HCT116 (cell line): Measurements from ENCODE around the gene CHL1. TPM values are rescaled to one million over a fixed set of nuclear protein-coding genes. Genes with fewer than 3 reads are reported as not detected.

Source experiments
- ATAC-seq: fragments of 200-7000 bp; cut with Tn5 transposase; 2 replicates; pipeline ENCODE4 v1.9.1; 2020; ENCODE audit warnings: mild to moderate bottlenecking, moderate library complexity
- BruUV-seq: library from RNA; stranded (reverse); fragments of 400-500 nt; replicated peaks from 2 replicates; lab custom pipeline; 2021; lab: Mats Ljungman, UMichigan
- CTCF ChIA-PET: fragments of 300-600 bp; sonication (Branson Sonifier 250); formaldehyde crosslinking; loops from one replicate; lab custom pipeline; 2021; ENCODE audit warnings: antibody characterized with exemption; lab: Charles Lee
- POLR2A ChIA-PET: fragments of 300-600, 350-600 bp; sonication (Branson Sonifier 250); formaldehyde crosslinking; loops from one replicate; lab custom pipeline; 2021; ENCODE audit warnings: antibody characterized with exemption; lab: Charles Lee
- RAD21 ChIA-PET, 2 experiments: fragments of 300-600 bp; sonication (Branson Sonifier 250); formaldehyde crosslinking; loops; one replicate each; lab custom pipeline; 2023; ENCODE audit warnings: low total read pairs in 2 of 2; ENCODE audit not compliant: uncharacterized antibody in 2 of 2, unreplicated experiment in 2 of 2, low non-redundant PET in 1 of 2; lab: Charles Lee
- DNase-seq: peaks from one replicate; pipeline ENCODE4 v3.0.0-alpha.2; 2010; ENCODE audit warnings: low read depth, low spot score
- H2AFZ ChIP-seq: fragments of 200-600 bp; shearing (Covaris generic), sonication (generic); 2 replicates; pipeline ENCODE4 v1.6.1; 2017; ENCODE audit warnings: low read depth, mixed run types, mixed read lengths, antibody characterized with exemption, low read length; ENCODE audit not compliant: poor library complexity, severe bottlenecking
- H3K27ac ChIP-seq: 2 replicates; pipeline ENCODE4 v1.5.1; 2012; ENCODE audit warnings: low read depth, low read length
- H3K27me3 ChIP-seq: fragments of 200-600 bp; sonication (generic); 2 replicates; pipeline ENCODE4 v1.6.1; 2016; ENCODE audit warnings: mixed run types, low read length, mixed read lengths; ENCODE audit not compliant: insufficient read depth
- H3K36me3 ChIP-seq, 2 experiments: fragments of 200-500 bp in 1 of 2; fragments of 200-600 bp in 1 of 2; sonication (Bioruptor generic) in 1 of 2; sonication (generic) in 1 of 2; 2 replicates each; pipeline versions ENCODE4 v1.5.1 to v1.6.1; 2014 to 2016; ENCODE audit warnings: low read length in 2 of 2, inconsistent platforms in 1 of 2, mixed read lengths in 1 of 2, mixed run types in 1 of 2; ENCODE audit not compliant: insufficient read depth in 2 of 2, control insufficient read depth in 1 of 2
- H3K4me1 ChIP-seq, 2 experiments: fragments of 200-600 bp in 1 of 2; sonication (generic) in 1 of 2; 2 replicates each; pipeline versions ENCODE4 v1.5.1 to v1.6.1; 2012 to 2017; ENCODE audit warnings: low read length in 2 of 2, inconsistent platforms in 1 of 2, mild to moderate bottlenecking in 1 of 2, mixed read lengths in 1 of 2, mixed run types in 1 of 2, moderate library complexity in 1 of 2; ENCODE audit not compliant: insufficient read depth in 2 of 2, control insufficient read depth in 1 of 2
- H3K4me2 ChIP-seq: fragments of 200-600 bp; sonication (generic); 2 replicates; pipeline ENCODE4 v1.6.1; 2017; ENCODE audit warnings: mixed run types, low read length, mixed read lengths
- H3K4me3 ChIP-seq, 2 experiments: fragments of 200-600 bp in 1 of 2; sonication (generic) in 1 of 2; replicated peaks in 1 of 2; 2 replicates each; pipeline ENCODE4 v1.5.1; 2011 to 2016; ENCODE audit warnings: low read length in 2 of 2, control low read depth in 1 of 2, low read depth in 1 of 2, mild to moderate bottlenecking in 1 of 2, mixed read lengths in 1 of 2, mixed run types in 1 of 2
- H3K79me2 ChIP-seq: fragments of 200-600 bp; sonication (generic); 2 replicates; pipeline ENCODE4 v1.6.1; 2017; ENCODE audit warnings: mild to moderate bottlenecking, mixed run types, low read length, moderate library complexity, mixed read lengths; ENCODE audit not compliant: insufficient read depth
- H3K9ac ChIP-seq: fragments of 200-600 bp; sonication (generic); 2 replicates; pipeline ENCODE4 v1.6.1; 2016; ENCODE audit warnings: low read length, mixed read lengths
- H3K9me2 ChIP-seq: fragments of 200-600 bp; sonication (generic), shearing (Covaris generic); 2 replicates; pipeline ENCODE4 v1.6.1; 2017; ENCODE audit warnings: mixed run types, mild to moderate bottlenecking, moderate library complexity; ENCODE audit not compliant: insufficient read depth
- H3K9me3 ChIP-seq, 2 experiments: fragments of 200-500 bp in 1 of 2; fragments of 200-600 bp in 1 of 2; sonication (Bioruptor generic) in 1 of 2; sonication (generic) in 1 of 2; 2 replicates each; pipeline ENCODE4 v1.6.1; 2014 to 2017; ENCODE audit warnings: low read length in 2 of 2, mixed read lengths in 2 of 2, inconsistent platforms in 1 of 2, low read depth in 1 of 2, mild to moderate bottlenecking in 1 of 2, mixed run types in 1 of 2, moderate library complexity in 1 of 2; ENCODE audit not compliant: control insufficient read depth in 1 of 2, insufficient read depth in 1 of 2
- H4K20me1 ChIP-seq: fragments of 200-600 bp; sonication (generic), shearing (Covaris generic); 2 replicates; pipeline ENCODE4 v1.6.1; 2017; ENCODE audit warnings: mixed run types, mild to moderate bottlenecking, moderate library complexity; ENCODE audit not compliant: insufficient read depth
- CBX3 ChIP-seq: IDR thresholded peaks from 2 replicates; pipeline ENCODE4 v1.6.1; 2012; ENCODE audit warnings: low read depth
- EGR1 ChIP-seq: IDR thresholded peaks from 2 replicates; pipeline ENCODE4 v1.6.1; 2012; ENCODE audit warnings: low read depth
- ELF1 ChIP-seq: IDR thresholded peaks from 2 replicates; pipeline ENCODE4 v1.6.1; 2012; ENCODE audit warnings: low read depth, borderline replicate concordance
- EZH2 ChIP-seq: fragments of 200-600 bp; sonication (generic); IDR thresholded peaks from 2 replicates; pipeline ENCODE4 v1.6.1; 2017; ENCODE audit warnings: antibody characterized with exemption, mixed run types
- EZH2phosphoT487 ChIP-seq: fragments of 200-600 bp; IDR thresholded peaks from 2 replicates; pipeline ENCODE4 v1.6.1; 2018; ENCODE audit warnings: antibody characterized with exemption, borderline replicate concordance
- POLR2A ChIP-seq: IDR thresholded peaks from 2 replicates; pipeline ENCODE4 v1.7.0; 2011; ENCODE audit warnings: borderline replicate concordance; ENCODE audit not compliant: insufficient read depth, insufficient read length; ENCODE audit errors: extremely low read depth
- RAD21 ChIP-seq: IDR thresholded peaks from 2 replicates; pipeline ENCODE4 v1.6.1; 2012; ENCODE audit warnings: low read depth, mild to moderate bottlenecking
- REST ChIP-seq: IDR thresholded peaks from 2 replicates; pipeline ENCODE4 v1.6.1; 2012; ENCODE audit warnings: low read depth
- SIN3A ChIP-seq: IDR thresholded peaks from 2 replicates; pipeline ENCODE4 v1.6.1; 2012; ENCODE audit warnings: low read depth
- TCF7L2 ChIP-seq: IDR thresholded peaks from 2 replicates; pipeline ENCODE4 v1.7.0; 2011; ENCODE audit warnings: borderline replicate concordance, inconsistent platforms; ENCODE audit not compliant: insufficient read depth, insufficient read length; ENCODE audit errors: extremely low read depth
- ZFX ChIP-seq: fragments of 450-650 bp; IDR thresholded peaks from 2 replicates; pipeline ENCODE4 v1.6.1; 2017
- ZNF274 ChIP-seq: fragments of 200-500 bp; sonication (Bioruptor generic); IDR thresholded peaks from 2 replicates; pipeline ENCODE4 v1.6.1; 2014; ENCODE audit warnings: mild to moderate bottlenecking, low read depth, low read length, inconsistent platforms
- intact Hi-C: fragments of 100-400 bp; cut with micrococcal nuclease; formaldehyde crosslinking; loops from 2 replicates; pipeline ENCODE4 v1.10.0; 2022
- total RNA-seq: library from RNA; stranded (reverse); gene quantifications from one replicate; pipeline ENCODE4 v1.2.1, GENCODE V29; 2021; ENCODE audit not compliant: unreplicated experiment
- TF ChIP-seq, protein P1 (sequence below): IDR thresholded peaks from 2 replicates; pipeline ENCODE4 v1.6.1; 2012

The CHL1 gene
- total RNA-seq, 1 experiment from 2014 or later = not detected

DNA sequence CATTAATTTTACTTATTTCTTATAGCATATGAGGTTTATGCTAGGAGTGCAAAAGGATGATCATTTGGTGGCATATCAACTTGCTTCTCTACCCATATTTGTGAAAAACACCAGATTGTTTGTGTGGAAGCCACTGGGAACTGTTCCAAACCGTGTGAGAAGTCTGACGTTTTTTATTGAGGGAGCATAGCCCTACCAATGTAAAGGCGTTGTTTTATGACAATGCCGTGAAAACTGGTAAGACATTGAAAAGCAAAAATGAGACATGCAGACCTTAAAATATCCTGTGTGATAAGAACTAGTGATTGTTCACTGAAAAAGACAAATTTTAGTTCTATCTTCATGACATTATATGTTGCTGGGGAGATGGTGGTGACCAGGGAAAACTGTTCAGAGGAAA, 87.8 kb downstream of the CHL1 start:
- Histone ChIP-seq H3K4me1 (no peaks in the 10 kb centered on the region), H3K36me3 (no peaks in the 10 kb centered on the region), H3K9ac (no peak overlapping the region), H3K79me2 (no peaks in the 10 kb centered on the region), H3K9me3 (peaks cover 8 to 9% of the 10 kb centered on the region in 2 experiments; a peak in 2 of 4 replicates), H3K4me2 (no peak overlapping the region), H3K4me3 (no peak overlapping the region), H3K27me3 (no peaks in the 10 kb centered on the region), H4K20me1 (no peaks in the 10 kb centered on the region), H3K9me2 (no peaks in the 10 kb centered on the region), H2AFZ (no peak overlapping the region), H3K27ac (no peak overlapping the region)
- no peak for TF ChIP-seq REST
- no peak for TF ChIP-seq POLR2A
- no peak for TF ChIP-seq EZH2
- no peak for TF ChIP-seq TCF7L2
- no peak for TF ChIP-seq ZFX
- TF ChIP-seq SIN3A = no peak
- TF ChIP-seq ELF1 = no peak
- TF ChIP-seq EZH2phosphoT487 = no peak
- no peak for TF ChIP-seq ZNF274
- no peak for TF ChIP-seq EGR1
- TF ChIP-seq CBX3 = no peak
- TF ChIP-seq RAD21 = no peak
- TF ChIP-seq, protein P1, sequence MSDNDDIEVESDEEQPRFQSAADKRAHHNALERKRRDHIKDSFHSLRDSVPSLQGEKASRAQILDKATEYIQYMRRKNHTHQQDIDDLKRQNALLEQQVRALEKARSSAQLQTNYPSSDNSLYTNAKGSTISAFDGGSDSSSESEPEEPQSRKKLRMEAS = no peak
- ChIA-PET RAD21 (no interaction called here), POLR2A (no interaction called here), CTCF (no interaction called here)
- no peak for ATAC-seq
- intact Hi-C loops = no loop called here
- DNase-seq = no peak
- BruUV-seq = no TSS peak
